ENCODE data around the gene GPR39.

The GPR39 gene

DNA sequence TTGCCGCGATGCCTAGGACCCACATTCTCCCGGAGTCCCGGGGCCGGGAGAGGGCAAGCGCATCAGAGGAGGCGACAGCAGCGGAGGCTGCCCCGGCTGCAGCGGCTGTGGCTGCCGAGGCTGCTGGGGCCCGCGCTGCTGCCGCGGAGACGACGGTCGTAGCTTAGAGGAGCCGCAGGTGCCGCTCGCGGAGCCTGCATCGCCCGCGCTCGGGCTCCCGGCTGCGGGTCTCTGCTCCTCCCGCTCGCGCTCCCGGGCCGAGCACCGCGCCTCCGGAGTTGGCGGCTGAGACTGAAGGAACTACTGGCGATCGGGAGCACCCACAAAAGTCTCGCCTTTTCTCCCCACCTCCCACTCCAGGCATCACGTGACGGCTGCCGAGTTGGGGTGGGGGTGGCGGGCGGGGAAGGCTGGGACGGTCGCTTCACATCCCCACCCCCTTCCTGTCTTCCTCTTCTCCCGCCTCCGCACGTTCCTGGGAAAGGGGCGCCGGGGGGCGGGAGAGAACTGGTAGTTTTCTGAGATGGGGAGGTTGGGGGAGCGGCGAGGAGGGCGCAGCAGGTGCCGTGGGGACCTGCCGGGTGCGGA is 253.4 kb downstream of the GPR39 start, which contains the start of gene LYPD1:
TSS of gene LYPD1 (minus strand) at position 298 of the 588 bp plus-strand sequence. CDS start at position 25, 273 bp downstream.
- TF ChIP-seq GLIS3 (CRISPR knock-in tag; IDR thresholded peaks at IDR 0.05) (no peak), ISL1 (CRISPR knock-in tag; IDR thresholded peaks at IDR 0.05) (no peak), BACH2 (CRISPR knock-in tag; IDR thresholded peaks at IDR 0.05; ENCODE audit: borderline replicate concordance) (no peak), CSDC2 (CRISPR knock-in tag; IDR thresholded peaks at IDR 0.05) (no peak), ZFP30 (CRISPR knock-in tag; IDR thresholded peaks at IDR 0.05) (no peak), ESRRG (CRISPR knock-in tag; IDR thresholded peaks at IDR 0.05) (no peak), TCF4 (CRISPR knock-in tag; IDR thresholded peaks at IDR 0.05; ENCODE audit: borderline replicate concordance) (no peak), PPARA (CRISPR knock-in tag; IDR thresholded peaks at IDR 0.05; ENCODE audit: borderline replicate concordance) (no peak), ZC3H10 (CRISPR knock-in tag; IDR thresholded peaks at IDR 0.05) (no peak), TOX (CRISPR knock-in tag; IDR thresholded peaks at IDR 0.05; ENCODE audit: borderline replicate concordance) (no peak), ZFP3 (CRISPR knock-in tag; IDR thresholded peaks at IDR 0.05) (no peak)
- TF ChIP-seq, protein P1, sequence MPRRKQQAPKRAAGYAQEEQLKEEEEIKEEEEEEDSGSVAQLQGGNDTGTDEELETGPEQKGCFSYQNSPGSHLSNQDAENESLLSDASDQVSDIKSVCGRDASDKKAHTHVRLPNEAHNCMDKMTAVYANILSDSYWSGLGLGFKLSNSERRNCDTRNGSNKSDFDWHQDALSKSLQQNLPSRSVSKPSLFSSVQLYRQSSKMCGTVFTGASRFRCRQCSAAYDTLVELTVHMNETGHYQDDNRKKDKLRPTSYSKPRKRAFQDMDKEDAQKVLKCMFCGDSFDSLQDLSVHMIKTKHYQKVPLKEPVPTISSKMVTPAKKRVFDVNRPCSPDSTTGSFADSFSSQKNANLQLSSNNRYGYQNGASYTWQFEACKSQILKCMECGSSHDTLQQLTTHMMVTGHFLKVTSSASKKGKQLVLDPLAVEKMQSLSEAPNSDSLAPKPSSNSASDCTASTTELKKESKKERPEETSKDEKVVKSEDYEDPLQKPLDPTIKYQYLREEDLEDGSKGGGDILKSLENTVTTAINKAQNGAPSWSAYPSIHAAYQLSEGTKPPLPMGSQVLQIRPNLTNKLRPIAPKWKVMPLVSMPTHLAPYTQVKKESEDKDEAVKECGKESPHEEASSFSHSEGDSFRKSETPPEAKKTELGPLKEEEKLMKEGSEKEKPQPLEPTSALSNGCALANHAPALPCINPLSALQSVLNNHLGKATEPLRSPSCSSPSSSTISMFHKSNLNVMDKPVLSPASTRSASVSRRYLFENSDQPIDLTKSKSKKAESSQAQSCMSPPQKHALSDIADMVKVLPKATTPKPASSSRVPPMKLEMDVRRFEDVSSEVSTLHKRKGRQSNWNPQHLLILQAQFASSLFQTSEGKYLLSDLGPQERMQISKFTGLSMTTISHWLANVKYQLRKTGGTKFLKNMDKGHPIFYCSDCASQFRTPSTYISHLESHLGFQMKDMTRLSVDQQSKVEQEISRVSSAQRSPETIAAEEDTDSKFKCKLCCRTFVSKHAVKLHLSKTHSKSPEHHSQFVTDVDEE (CRISPR knock-in tag; IDR thresholded peaks at IDR 0.05): no peak
- ATAC-seq: peak; percentile 54

DNA sequence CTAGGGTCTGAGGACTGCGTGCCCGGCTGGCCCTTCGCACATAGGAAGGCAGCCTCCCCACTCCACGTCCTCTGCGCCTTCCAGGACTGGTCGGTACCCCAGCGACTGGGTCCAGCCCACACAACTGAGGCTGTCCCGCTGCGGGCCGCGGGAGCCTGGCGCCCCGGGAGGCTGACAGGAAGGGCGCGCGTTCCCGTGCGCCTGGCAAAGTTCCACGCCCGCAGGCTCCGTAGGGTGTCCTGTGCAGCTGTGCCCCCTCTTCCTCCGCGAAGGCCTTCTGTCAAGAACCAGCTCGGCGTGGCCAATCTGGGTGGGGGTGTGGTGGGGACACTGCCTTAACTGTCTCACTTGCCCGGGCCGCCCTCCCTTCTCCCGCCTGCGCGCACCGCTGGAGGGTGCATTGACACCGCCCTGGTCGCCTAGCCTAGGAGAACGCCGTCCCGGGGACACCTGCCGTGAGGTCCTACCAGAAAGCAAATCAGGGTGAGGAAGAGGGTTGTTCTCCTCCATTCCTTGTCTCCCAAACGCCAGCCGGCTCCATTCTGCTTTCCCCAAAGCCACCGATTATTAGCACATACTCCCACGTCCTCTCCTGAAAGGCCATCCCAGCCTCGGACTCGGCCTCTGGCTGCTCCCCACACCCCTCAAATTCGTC is 254.0 kb downstream of the GPR39 start:
- TF ChIP-seq, protein P2, sequence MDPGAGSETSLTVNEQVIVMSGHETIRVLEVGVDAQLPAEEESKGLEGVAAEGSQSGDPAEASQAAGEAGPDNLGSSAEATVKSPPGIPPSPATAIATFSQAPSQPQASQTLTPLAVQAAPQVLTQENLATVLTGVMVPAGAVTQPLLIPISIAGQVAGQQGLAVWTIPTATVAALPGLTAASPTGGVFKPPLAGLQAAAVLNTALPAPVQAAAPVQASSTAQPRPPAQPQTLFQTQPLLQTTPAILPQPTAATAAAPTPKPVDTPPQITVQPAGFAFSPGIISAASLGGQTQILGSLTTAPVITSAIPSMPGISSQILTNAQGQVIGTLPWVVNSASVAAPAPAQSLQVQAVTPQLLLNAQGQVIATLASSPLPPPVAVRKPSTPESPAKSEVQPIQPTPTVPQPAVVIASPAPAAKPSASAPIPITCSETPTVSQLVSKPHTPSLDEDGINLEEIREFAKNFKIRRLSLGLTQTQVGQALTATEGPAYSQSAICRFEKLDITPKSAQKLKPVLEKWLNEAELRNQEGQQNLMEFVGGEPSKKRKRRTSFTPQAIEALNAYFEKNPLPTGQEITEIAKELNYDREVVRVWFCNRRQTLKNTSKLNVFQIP (CRISPR knock-in tag; IDR thresholded peaks at IDR 0.05; ENCODE audit: borderline replicate concordance, low read depth): no peak
- no peak for TF ChIP-seq ZNF8 (CRISPR knock-in tag; IDR thresholded peaks at IDR 0.05)
- TF ChIP-seq TOX (CRISPR knock-in tag; IDR thresholded peaks at IDR 0.05; ENCODE audit: borderline replicate concordance): no peak
- no peak for TF ChIP-seq ZC3H10 (CRISPR knock-in tag; IDR thresholded peaks at IDR 0.05)
- TF ChIP-seq ZFP3 (CRISPR knock-in tag; IDR thresholded peaks at IDR 0.05): no peak
- TF ChIP-seq ZFP30 (CRISPR knock-in tag; IDR thresholded peaks at IDR 0.05): no peak
- TF ChIP-seq TCF4 (CRISPR knock-in tag; IDR thresholded peaks at IDR 0.05; ENCODE audit: borderline replicate concordance): no peak
- TF ChIP-seq ARNTL (CRISPR knock-in tag; IDR thresholded peaks at IDR 0.05; ENCODE audit: borderline replicate concordance, low read depth): no peak
- no peak for TF ChIP-seq SNAI2 (CRISPR knock-in tag; IDR thresholded peaks at IDR 0.05)
- TF ChIP-seq, protein P1 (CRISPR knock-in tag; IDR thresholded peaks at IDR 0.05): no peak
- TF ChIP-seq, protein P3, sequence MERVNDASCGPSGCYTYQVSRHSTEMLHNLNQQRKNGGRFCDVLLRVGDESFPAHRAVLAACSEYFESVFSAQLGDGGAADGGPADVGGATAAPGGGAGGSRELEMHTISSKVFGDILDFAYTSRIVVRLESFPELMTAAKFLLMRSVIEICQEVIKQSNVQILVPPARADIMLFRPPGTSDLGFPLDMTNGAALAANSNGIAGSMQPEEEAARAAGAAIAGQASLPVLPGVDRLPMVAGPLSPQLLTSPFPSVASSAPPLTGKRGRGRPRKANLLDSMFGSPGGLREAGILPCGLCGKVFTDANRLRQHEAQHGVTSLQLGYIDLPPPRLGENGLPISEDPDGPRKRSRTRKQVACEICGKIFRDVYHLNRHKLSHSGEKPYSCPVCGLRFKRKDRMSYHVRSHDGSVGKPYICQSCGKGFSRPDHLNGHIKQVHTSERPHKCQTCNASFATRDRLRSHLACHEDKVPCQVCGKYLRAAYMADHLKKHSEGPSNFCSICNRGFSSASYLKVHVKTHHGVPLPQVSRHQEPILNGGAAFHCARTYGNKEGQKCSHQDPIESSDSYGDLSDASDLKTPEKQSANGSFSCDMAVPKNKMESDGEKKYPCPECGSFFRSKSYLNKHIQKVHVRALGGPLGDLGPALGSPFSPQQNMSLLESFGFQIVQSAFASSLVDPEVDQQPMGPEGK (CRISPR knock-in tag; IDR thresholded peaks at IDR 0.05; ENCODE audit: borderline replicate concordance): no peak
- no peak for TF ChIP-seq ISL1 (CRISPR knock-in tag; IDR thresholded peaks at IDR 0.05)
- TF ChIP-seq ZNF565 (CRISPR knock-in tag; conservative IDR thresholded peaks at IDR 0.05; ENCODE audit: low read depth): no peak
- peak; percentile 54 for ATAC-seq

- TF ChIP-seq ISL1 (CRISPR knock-in tag; IDR thresholded peaks at IDR 0.05) (peak; percentile 28; the same call in 1 of the 2 replicates), ZFP3 (CRISPR knock-in tag; IDR thresholded peaks at IDR 0.05) (no peak)
- peak; percentile 41 for ATAC-seq
Measured at GRCh38 chr2:132671151-132671835, 254.7 kb downstream of the GPR39 start.
